Measurements from ENCODE around the gene MYCBP. TPM values are rescaled to one million over a fixed set of nuclear protein-coding genes. Genes with fewer than 3 reads are reported as not detected.

The MYCBP gene
- total RNA-seq, 1 experiment from 2014 or later, result 33.1 TPM

DNA sequence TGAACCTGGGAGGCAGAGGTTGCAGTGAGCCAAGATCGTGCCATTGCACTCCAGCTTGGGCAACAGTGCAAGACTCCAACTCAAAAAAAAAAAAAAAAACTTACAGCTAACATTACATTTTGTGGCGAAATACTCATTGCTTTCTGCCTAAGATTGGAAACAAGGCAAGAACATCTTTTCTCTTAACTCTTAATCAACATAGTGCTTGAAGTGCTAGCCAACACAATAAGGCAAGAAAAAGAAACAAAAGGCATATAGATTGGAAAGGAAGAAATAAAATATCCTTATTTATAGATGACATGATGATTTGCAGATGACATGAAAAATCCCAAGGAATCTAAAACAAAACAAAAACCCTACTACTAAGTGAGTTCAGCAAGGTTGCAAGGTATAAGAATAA, 32.8 kb upstream of the MYCBP start:
- Histone ChIP-seq H3K9ac (ENCODE audit: extremely low read depth, insufficient read length, low read length) (no peak overlapping the region), H2AFZ (ENCODE audit: low read length) (no peak overlapping the region), H4K8ac (replicated peaks; ENCODE audit: insufficient read length, low read depth, low read length) (no peak overlapping the region), H4K5ac (ENCODE audit: insufficient read length, low read depth, low read length) (no peak overlapping the region), H3K23ac (ENCODE audit: insufficient read length, low read depth, low read length) (no peak overlapping the region), H3K79me1 (ENCODE audit: insufficient read depth, low read depth, low read length, poor library complexity, severe bottlenecking) (no peaks in the 10 kb centered on the region), H3T11ph (ENCODE audit: low read length) (no peak overlapping the region), H2BK12ac (ENCODE audit: insufficient read length, low read depth, low read length) (no peak overlapping the region), H2AK5ac (ENCODE audit: insufficient read length, low read length) (no peak overlapping the region), H4K91ac (ENCODE audit: insufficient read length, low read depth, low read length) (no peak overlapping the region), H2BK15ac (ENCODE audit: low read depth, low read length) (no peak overlapping the region), H4K20me1 (ENCODE audit: control insufficient read depth, insufficient read depth, insufficient read length) (no peaks in the 10 kb centered on the region), H3K14ac (ENCODE audit: insufficient read depth, low read length) (no peak overlapping the region), H3K79me2 (ENCODE audit: insufficient read depth, low read length) (no peaks in the 10 kb centered on the region), H2BK120ac (ENCODE audit: low read depth, low read length, poor library complexity, severe bottlenecking) (no peak overlapping the region), H3K4ac (ENCODE audit: low read depth, low read length) (no peak overlapping the region), H3K56ac (ENCODE audit: insufficient read length, low read depth, low read length) (no peak overlapping the region), H3K23me2 (ENCODE audit: insufficient read length, low read depth, low read length, poor library complexity, severe bottlenecking) (no peaks in the 10 kb centered on the region), H3K9me3 (ENCODE audit: control insufficient read depth, low read depth, low read length) (no peaks in the 10 kb centered on the region), H3K4me1 (ENCODE audit: insufficient read depth, low read length) (no peaks in the 10 kb centered on the region), H3K27me3 (ENCODE audit: insufficient read depth, low read length) (no peaks in the 10 kb centered on the region), H2BK5ac (ENCODE audit: insufficient read length, low read length) (no peak overlapping the region), H3K18ac (ENCODE audit: insufficient read length, low read depth, low read length) (no peak overlapping the region), H2BK20ac (ENCODE audit: low read depth, low read length, poor library complexity, severe bottlenecking) (no peak overlapping the region), H3K27ac (ENCODE audit: insufficient read length, low read depth, low read length) (no peak overlapping the region), H3K4me2 (ENCODE audit: insufficient read depth, insufficient read length, low read length) (no peak overlapping the region)
- no peak overlapping the region for H3K27ac Mint-ChIP-seq
- H3K36me3 Mint-ChIP-seq (ENCODE audit: insufficient read depth in 1 of 3, low read depth in 3 of 3), result peaks cover 3 to 6% (median 3%) of the 10 kb centered on the region in 3 experiments
- no peaks in the 10 kb centered on the region for H3K4me1 Mint-ChIP-seq
- WGBS (ENCODE audit: extremely low coverage, insufficient read length, low lambda C conversion rate), result no CpG with 5 or more reads among the region's 2 CpGs
- H3K4me3 Mint-ChIP-seq, result no peak overlapping the region
- H3K27me3 Mint-ChIP-seq (ENCODE audit: low read depth), result no peaks in the 10 kb centered on the region
- H3K9me3 Mint-ChIP-seq, result peaks cover 9 to 11% of the 10 kb centered on the region in 2 experiments
- no peak for DNase-seq
- TF ChIP-seq, protein P1, sequence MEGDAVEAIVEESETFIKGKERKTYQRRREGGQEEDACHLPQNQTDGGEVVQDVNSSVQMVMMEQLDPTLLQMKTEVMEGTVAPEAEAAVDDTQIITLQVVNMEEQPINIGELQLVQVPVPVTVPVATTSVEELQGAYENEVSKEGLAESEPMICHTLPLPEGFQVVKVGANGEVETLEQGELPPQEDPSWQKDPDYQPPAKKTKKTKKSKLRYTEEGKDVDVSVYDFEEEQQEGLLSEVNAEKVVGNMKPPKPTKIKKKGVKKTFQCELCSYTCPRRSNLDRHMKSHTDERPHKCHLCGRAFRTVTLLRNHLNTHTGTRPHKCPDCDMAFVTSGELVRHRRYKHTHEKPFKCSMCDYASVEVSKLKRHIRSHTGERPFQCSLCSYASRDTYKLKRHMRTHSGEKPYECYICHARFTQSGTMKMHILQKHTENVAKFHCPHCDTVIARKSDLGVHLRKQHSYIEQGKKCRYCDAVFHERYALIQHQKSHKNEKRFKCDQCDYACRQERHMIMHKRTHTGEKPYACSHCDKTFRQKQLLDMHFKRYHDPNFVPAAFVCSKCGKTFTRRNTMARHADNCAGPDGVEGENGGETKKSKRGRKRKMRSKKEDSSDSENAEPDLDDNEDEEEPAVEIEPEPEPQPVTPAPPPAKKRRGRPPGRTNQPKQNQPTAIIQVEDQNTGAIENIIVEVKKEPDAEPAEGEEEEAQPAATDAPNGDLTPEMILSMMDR (conservative IDR thresholded peaks at IDR 0.05), result no peak
